ENCODE data around the gene ALLC. TPM values are rescaled to one million over a fixed set of nuclear protein-coding genes. Genes with fewer than 3 reads are reported as not detected.

The ALLC gene
- total and polyA plus RNA-seq, 10 of the 15 experiments (the other 5 are each of a cell fraction or from before 2014, with no cell fraction given): 0.05 TPM; not detected in 9

DNA sequence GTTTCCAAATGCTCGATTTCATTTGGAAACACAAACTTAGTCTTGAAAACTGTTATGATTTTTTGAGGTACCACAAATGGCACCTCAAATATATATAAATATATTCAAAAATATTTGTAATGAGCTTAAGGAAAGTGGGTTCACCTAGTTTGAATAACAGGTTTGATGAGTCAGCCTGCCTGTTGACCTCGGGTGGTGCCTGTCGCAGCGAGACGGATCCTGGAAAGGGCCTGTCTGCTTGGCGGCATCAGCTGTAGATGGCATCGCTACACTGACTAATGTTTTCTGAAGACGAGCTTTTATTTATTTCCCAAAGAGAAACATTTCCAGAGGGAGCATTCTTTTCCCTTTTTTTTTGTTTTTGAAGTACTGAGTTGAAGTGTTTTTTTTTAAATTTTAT, 6.9 kb downstream of the ALLC start (continued):
- TF ChIP-seq, protein P1, sequence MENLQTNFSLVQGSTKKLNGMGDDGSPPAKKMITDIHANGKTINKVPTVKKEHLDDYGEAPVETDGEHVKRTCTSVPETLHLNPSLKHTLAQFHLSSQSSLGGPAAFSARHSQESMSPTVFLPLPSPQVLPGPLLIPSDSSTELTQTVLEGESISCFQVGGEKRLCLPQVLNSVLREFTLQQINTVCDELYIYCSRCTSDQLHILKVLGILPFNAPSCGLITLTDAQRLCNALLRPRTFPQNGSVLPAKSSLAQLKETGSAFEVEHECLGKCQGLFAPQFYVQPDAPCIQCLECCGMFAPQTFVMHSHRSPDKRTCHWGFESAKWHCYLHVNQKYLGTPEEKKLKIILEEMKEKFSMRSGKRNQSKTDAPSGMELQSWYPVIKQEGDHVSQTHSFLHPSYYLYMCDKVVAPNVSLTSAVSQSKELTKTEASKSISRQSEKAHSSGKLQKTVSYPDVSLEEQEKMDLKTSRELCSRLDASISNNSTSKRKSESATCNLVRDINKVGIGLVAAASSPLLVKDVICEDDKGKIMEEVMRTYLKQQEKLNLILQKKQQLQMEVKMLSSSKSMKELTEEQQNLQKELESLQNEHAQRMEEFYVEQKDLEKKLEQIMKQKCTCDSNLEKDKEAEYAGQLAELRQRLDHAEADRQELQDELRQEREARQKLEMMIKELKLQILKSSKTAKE (IDR thresholded peaks at IDR 0.05; ENCODE audit: low read depth, poor library complexity, severe bottlenecking): no peak
- no peak for TF ChIP-seq NRF1 (conservative IDR thresholded peaks at IDR 0.05; ENCODE audit: low read depth, low read length)
- no peak for TF ChIP-seq CBX3 (IDR thresholded peaks at IDR 0.05; ENCODE audit: borderline replicate concordance, low read depth)
- no peak for TF ChIP-seq ZNF207 (IDR thresholded peaks at IDR 0.05; ENCODE audit: borderline replicate concordance)
- no peak for TF ChIP-seq NR2C1 (IDR thresholded peaks at IDR 0.05)
- TF ChIP-seq, protein P2, sequence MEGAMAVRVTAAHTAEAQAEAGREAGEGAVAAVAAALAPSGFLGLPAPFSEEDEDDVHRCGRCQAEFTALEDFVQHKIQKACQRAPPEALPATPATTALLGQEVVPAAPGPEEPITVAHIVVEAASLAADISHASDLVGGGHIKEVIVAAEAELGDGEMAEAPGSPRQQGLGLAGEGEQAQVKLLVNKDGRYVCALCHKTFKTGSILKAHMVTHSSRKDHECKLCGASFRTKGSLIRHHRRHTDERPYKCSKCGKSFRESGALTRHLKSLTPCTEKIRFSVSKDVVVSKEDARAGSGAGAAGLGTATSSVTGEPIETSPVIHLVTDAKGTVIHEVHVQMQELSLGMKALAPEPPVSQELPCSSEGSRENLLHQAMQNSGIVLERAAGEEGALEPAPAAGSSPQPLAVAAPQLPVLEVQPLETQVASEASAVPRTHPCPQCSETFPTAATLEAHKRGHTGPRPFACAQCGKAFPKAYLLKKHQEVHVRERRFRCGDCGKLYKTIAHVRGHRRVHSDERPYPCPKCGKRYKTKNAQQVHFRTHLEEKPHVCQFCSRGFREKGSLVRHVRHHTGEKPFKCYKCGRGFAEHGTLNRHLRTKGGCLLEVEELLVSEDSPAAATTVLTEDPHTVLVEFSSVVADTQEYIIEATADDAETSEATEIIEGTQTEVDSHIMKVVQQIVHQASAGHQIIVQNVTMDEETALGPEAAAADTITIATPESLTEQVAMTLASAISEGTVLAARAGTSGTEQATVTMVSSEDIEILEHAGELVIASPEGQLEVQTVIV (IDR thresholded peaks at IDR 0.05; ENCODE audit: borderline replicate concordance, partially characterized antibody): no peak

DNA sequence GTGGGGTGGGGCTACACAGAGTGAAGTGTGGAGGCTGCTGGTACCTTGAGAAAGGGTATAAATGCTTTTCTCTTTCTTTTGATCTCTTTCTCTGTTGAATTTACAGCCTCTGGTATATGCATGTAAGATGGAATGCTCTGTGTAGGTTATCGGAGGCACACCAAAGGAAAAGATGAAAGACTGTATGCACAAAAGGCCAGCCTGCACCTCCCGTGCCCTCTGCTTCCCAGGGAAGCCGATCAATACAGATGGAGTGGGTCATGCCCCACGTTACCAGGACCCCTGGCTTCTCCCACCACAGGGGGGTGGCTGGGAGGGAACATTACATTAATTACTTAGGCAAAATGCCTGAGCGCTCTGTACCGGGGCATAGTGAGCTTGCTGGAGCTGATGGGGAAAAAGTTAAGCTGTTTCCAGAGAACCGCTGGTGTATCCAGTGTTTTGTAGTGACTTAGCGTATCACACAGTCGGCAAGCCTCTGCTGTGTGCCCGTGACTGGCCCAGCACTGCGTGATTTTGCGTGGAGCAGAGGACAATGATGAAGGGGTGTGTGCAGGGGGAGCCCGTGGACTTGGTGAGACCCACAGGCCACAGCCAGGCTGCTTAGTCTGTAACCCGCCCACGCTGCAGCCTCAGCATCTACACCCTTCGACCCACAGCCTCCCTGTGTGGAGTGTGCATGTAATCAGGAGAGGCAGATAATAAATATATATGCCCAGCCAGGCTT, 8.0 kb downstream of the ALLC start:
- SMC1A ChIA-PET (ENCODE audit: uncharacterized antibody, unreplicated experiment): interaction anchor here (1.5 kb wide), 1 partner anchor 14 kb away, joined by 5 read pairs; no protein-coding TSS in a partner anchor
- Histone ChIP-seq H3K4me2 (ENCODE audit: control insufficient read depth, insufficient read depth) (no peak overlapping the region), H3K9ac (ENCODE audit: control insufficient read depth, insufficient read depth, low read length) (no peak overlapping the region), H3K79me2 (ENCODE audit: control insufficient read depth, insufficient read depth, low read length) (no peaks in the 10 kb centered on the region), H3K36me3 (ENCODE audit: control insufficient read depth in 2 of 2, insufficient read depth in 2 of 2, low read length in 1 of 2) (no peaks in the 10 kb centered on the region), H2AFZ (ENCODE audit: control insufficient read depth, low read depth, low read length) (no peak overlapping the region), H3K9me3 (replicated peaks; ENCODE audit: control insufficient read depth, insufficient read depth, low read length) (no peaks in the 10 kb centered on the region), H3K4me1 (ENCODE audit: control insufficient read depth, insufficient read depth, low read length) (peaks cover 7% of the 10 kb centered on the region), H3K27ac (ENCODE audit: control insufficient read depth, insufficient read depth) (no peak overlapping the region), H3K27me3 (replicated peaks in 1 of 2; ENCODE audit: control insufficient read depth in 2 of 2, insufficient read depth in 2 of 2, low read length in 1 of 2) (no peaks in the 10 kb centered on the region), H3K4me3 (no peak overlapping the region), H4K20me1 (ENCODE audit: control insufficient read depth, insufficient read depth) (no peaks in the 10 kb centered on the region)
- CTCF ChIA-PET: interaction anchor here (0.7 kb wide), 1 partner anchor 14 kb away, joined by 3 read pairs; no protein-coding TSS in a partner anchor
- no TSS peak for BruUV-seq (replicated peaks)
- FAIRE-seq (no peak), DNase-seq (ENCODE audit: low read depth, low spot score) (no peak), ATAC-seq (no peak)
- RAD21 ChIA-PET (ENCODE audit: unreplicated experiment): interaction anchor here (0.6 kb wide), 1 partner anchor 61 kb away, joined by 4 read pairs; no protein-coding TSS in a partner anchor
- WGBS (ENCODE audit: insufficient coverage, insufficient replicate concordance, low lambda C conversion rate, missing lambda C conversion rate): 90% methylated on average over 16 of the region's 16 CpGs
- in situ Hi-C loops (cut with MboI): no loop called here
- intact Hi-C loops (cut with micrococcal nuclease; ENCODE audit: unreplicated experiment): no loop called here
- POLR2A ChIA-PET: no interaction called here
- TF ChIP-seq NRF1 (conservative IDR thresholded peaks at IDR 0.05; ENCODE audit: low read depth, low read length) (no peak), CBFB (IDR thresholded peaks at IDR 0.05; ENCODE audit: low read depth) (no peak), IKZF2 (IDR thresholded peaks at IDR 0.05) (no peak), SP1 (IDR thresholded peaks at IDR 0.05; ENCODE audit: low read depth, low read length) (no peak), NR2C2 (IDR thresholded peaks at IDR 0.05; ENCODE audit: borderline replicate concordance, control insufficient read depth, insufficient read length, low read depth) (no peak), NFIC (IDR thresholded peaks at IDR 0.05; ENCODE audit: low read depth, low read length) (no peak), EP300 (IDR thresholded peaks at IDR 0.05; ENCODE audit: borderline replicate concordance in 1 of 2, control insufficient read depth in 1 of 2, low read depth in 2 of 2, low read length in 2 of 2) (no peak), TAF1 (IDR thresholded peaks at IDR 0.05; ENCODE audit: borderline replicate concordance, low read depth, low read length) (no peak), TCF3 (IDR thresholded peaks at IDR 0.05; ENCODE audit: borderline replicate concordance, insufficient read depth, low read depth, low read length) (no peak), IRF4 (IDR thresholded peaks at IDR 0.05; ENCODE audit: low read depth, low read length) (no peak)

Measured in GM12878 (cell line).